A673 (cell line): Measurements from ENCODE around the gene CNP.

Experiments used
- CTCF ChIP-seq: fragments of 300-800, 200-600 bp; sonication (generic); conservative IDR thresholded peaks from 2 replicates; pipeline ENCODE4 v1.5.1; 2017; ENCODE audit warnings: low read depth, mild to moderate bottlenecking, antibody characterized with exemption, low read length, moderate library complexity, mixed read lengths
- EZH2 ChIP-seq: fragments of 200-600 bp; sonication (generic); IDR thresholded peaks from 2 replicates; pipeline ENCODE4 v1.6.1; 2017; ENCODE audit warnings: borderline replicate concordance, low read depth, mild to moderate bottlenecking, mixed read lengths, antibody characterized with exemption, low read length; ENCODE audit not compliant: poor library complexity, severe bottlenecking

DNA sequence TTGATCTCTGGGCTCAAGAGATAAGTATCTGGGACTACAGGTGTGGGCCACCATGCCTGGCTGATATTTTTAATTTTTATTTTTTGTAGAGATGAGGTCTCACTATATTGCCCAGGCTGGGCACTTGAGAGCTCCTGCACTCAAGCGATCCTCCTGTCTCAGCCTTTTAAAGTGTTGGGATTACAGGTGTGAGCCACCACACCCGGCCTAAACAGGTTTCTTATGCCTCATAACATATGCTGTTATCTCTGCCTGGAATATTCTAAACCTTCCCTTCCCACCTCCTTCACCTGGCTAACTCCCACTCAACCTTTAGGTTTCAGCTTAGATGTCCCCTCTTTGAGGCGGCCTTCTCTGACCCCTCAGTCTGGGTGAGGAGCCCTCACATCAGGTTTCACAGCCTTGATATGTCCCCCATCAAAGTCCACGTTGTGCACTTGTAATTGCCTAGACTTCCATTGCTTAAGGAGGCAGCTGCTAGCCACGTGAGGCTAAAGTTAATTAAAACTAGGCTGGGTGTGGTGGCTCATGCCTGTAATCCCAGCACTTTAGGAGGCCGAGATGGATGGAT, 8.6 kb upstream of the CNP start:
- TF ChIP-seq CTCF (no peak), EZH2 (no peak)
